Measurements from ENCODE around the gene ACTR5.

ACTR5 gene

DNA sequence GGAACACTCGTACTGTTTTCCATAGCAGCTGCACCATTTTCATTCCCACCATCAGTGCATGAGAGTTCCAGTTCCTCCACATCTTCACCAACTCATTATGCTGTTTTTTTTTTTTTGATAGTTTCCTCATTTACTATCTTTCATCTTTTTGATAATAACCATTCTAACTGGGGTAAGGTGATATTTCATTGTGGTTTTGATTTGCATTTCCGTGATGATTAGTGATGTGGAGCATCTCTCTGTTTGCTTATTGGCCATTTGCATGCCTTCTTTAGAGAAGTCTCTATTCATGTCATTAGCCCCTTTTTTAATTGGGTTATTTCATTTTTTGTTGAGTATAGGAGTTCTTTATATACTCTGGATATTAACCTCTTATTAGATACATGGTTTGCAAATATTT is 25.9 kb downstream of the ACTR5 start:
- no peak overlapping the region for H3K4me3 ChIP-seq (ENCODE audit: low read depth, low read length)
- DNase-seq (ENCODE audit: low read depth), result no peak
- TF ChIP-seq, protein P1, sequence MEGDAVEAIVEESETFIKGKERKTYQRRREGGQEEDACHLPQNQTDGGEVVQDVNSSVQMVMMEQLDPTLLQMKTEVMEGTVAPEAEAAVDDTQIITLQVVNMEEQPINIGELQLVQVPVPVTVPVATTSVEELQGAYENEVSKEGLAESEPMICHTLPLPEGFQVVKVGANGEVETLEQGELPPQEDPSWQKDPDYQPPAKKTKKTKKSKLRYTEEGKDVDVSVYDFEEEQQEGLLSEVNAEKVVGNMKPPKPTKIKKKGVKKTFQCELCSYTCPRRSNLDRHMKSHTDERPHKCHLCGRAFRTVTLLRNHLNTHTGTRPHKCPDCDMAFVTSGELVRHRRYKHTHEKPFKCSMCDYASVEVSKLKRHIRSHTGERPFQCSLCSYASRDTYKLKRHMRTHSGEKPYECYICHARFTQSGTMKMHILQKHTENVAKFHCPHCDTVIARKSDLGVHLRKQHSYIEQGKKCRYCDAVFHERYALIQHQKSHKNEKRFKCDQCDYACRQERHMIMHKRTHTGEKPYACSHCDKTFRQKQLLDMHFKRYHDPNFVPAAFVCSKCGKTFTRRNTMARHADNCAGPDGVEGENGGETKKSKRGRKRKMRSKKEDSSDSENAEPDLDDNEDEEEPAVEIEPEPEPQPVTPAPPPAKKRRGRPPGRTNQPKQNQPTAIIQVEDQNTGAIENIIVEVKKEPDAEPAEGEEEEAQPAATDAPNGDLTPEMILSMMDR (IDR thresholded peaks at IDR 0.05; ENCODE audit: low read depth, low read length, missing control alignments), result no peak

DNA sequence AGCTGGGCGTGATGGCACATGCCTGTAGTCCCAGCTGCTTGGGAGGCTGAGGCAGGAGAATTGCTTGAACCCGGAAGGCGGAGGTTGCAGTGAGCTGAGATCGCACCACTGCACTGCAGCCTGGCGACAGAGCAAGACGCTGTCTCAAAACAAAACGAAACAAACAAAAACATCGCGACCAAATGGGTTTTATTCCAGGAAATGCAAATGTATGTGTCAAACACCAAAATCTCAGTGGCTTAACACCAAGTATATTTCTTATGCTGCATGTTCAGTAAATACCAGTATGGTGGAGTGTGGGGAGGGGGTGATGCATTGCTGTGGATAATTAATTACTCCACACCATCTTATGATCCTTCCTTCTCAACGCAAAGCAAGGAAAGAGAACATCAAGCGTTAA is 28.1 kb downstream of the ACTR5 start:
- peak; percentile 37 for DNase-seq (ENCODE audit: low read depth)
- H3K4me3 ChIP-seq (ENCODE audit: low read depth, low read length), result peak overlapping the region; percentile 25
- TF ChIP-seq, protein P1 (IDR thresholded peaks at IDR 0.05; ENCODE audit: low read depth, low read length, missing control alignments), result no peak

DNA sequence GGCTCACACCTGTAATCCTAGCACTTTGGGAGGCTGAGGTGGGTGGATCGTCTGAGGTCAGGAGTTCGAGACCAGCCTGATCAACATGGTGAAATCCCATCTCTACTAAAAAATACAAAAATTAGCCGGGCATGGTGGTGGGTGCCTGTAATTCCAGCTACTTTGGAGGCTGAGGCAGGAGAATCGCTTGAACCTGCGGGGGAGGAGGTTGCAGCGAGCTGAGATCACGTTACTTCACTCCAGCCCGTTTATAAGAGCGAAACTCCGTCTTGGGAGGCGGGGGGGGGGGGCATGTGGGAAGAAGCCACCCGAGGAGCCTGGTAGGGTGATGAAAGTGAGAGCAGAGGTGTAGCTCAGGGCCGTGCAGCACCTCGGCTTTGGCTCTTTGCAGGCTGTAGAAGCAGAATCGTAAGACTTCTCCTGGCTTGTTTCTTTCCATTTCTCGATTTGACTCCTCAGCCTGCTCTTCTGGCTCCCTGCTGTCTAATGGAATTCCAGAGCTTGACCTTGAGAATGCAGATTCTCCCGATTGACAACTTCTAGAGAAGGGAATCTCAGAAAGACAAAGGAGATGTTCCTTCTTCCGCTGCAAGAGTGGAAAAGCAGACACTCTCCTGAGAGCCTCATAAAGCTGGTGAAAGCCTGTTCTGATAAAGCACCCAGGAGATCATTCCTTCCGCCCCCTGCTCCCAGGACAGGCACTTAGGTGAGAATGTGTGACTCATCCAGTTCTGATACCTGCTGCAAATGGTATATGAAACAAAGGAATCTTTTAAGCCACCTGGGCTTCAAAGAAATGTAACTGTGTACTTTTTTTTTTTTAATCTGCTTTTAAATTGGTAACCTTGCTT is 31.2 kb downstream of the ACTR5 start:
- DNase-seq (ENCODE audit: low read depth), result no peak
- TF ChIP-seq, protein P1 (IDR thresholded peaks at IDR 0.05; ENCODE audit: low read depth, low read length, missing control alignments), result no peak
- no peak overlapping the region for H3K4me3 ChIP-seq (ENCODE audit: low read depth, low read length)

DNA sequence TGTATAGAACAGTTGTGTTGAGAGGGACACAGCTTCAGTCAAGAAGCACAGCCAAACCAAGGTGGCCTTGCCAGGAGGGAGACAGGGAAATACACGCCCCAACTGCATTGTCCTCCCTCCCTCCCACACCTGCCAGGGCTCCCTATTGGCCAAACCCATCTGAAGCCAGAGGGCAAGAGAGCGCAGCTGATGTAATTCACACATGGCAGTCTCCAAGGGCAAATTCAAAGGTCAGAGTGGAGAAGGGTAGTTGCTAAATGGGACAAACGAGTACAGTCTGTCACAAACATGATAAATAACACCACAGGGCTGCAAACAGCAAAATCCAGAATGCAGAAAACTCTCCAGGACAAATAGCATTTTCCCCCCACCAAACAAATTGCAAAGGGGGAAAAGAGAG is 34.0 kb downstream of the ACTR5 start:
- H3K4me3 ChIP-seq (ENCODE audit: low read depth, low read length), result no peak overlapping the region
- DNase-seq (ENCODE audit: low read depth), result no peak
- TF ChIP-seq, protein P1 (IDR thresholded peaks at IDR 0.05; ENCODE audit: low read depth, low read length, missing control alignments), result no peak

DNA sequence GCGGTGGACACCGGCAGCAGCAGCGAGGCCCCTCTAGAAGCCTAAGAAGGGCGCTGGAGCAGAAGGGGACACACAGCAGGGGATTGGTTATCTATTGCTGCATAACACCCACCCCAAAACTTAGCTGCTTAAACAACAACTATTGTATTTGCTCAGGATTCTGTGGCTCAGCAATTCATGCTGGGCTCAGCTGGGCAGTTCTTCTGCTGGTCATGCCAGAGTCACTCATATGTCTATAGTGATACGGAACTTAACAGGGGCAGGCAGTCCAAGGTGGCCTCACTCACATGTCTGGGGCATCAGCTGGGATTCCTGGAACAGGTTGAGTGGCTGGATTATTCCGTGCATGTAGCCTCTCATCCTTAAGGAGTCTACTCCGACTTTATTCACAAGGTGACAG is 39.6 kb downstream of the ACTR5 start:
- H3K4me3 ChIP-seq (ENCODE audit: low read depth, low read length), result no peak overlapping the region
- DNase-seq (ENCODE audit: low read depth), result no peak
- TF ChIP-seq, protein P1 (IDR thresholded peaks at IDR 0.05; ENCODE audit: low read depth, low read length, missing control alignments), result no peak

DNA sequence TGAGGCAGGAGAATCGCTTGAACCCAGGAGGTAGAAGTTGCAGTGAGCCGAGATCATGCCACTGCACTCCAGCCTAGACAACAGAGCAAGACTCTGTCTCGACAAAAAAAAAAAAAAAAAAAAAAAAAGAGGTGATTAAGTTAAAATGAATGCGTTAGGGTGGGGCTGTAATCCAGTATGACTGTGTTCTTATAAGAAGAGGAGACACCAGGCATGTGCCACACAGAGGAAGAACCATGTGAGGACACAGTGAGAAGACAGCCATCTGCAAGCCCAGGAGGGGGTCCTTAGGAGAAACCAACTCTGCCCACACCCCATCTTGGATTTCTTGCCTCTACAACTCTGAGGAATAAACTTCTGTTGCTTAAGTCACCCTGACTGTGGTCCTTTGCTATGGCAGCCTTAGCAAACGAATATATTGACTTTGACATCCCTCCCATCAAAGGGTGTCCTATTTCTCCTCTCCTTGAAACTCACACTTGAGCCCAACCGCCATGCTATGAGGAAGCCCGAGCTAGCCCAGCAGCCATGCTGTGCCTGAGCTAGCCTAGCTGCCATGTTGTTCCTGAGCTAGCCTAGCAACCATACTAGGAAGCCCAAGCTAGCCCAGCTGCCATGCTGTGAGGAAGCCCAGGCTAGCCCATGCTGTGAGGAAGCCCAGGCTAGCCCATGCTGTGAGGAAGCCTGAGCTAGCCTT is 41.4 kb downstream of the ACTR5 start:
- TF ChIP-seq, protein P1 (IDR thresholded peaks at IDR 0.05; ENCODE audit: low read depth, low read length, missing control alignments), result no peak
- DNase-seq (ENCODE audit: low read depth), result no peak
- H3K4me3 ChIP-seq (ENCODE audit: low read depth, low read length), result no peak overlapping the region
